Mesenchymal stem cell (in vitro differentiated cells and primary cell): ENCODE results near the gene CHST2.
A peak's percentile ranks its signal among the peaks of the same experiment; 100 is the strongest.

ENCODE experiments used
- DNase-seq: peaks from one replicate; pipeline ENCODE4 v3.0.0-alpha.2; 2013
- H2AFZ ChIP-seq: one replicate; pipeline ENCODE4 v1.6.1; 2013; ENCODE audit warnings: low read depth, mild to moderate bottlenecking, control low read depth, inconsistent platforms, low read length, moderate library complexity
- H2AK5ac ChIP-seq: 2 replicates; pipeline ENCODE4 v1.6.1; 2013; ENCODE audit warnings: low read length, moderate library complexity, mild to moderate bottlenecking, inconsistent platforms; ENCODE audit not compliant: severe bottlenecking
- H2BK120ac ChIP-seq: one replicate; pipeline ENCODE4 v1.6.1; 2013; ENCODE audit warnings: low read depth, mild to moderate bottlenecking, inconsistent platforms, low read length, moderate library complexity
- H2BK12ac ChIP-seq, 2 experiments: one replicate each; pipeline ENCODE4 v1.6.1; 2013; ENCODE audit warnings: inconsistent platforms in 2 of 2, low read length in 2 of 2, mild to moderate bottlenecking in 2 of 2, moderate library complexity in 2 of 2, control low read depth in 1 of 2
- H2BK15ac ChIP-seq: one replicate; pipeline ENCODE4 v1.6.1; 2013; ENCODE audit warnings: mild to moderate bottlenecking, low read depth, inconsistent platforms; ENCODE audit not compliant: poor library complexity, severe bottlenecking
- H2BK5ac ChIP-seq: 2 replicates; pipeline ENCODE4 v1.6.1; 2013; ENCODE audit warnings: low read depth, mild to moderate bottlenecking, low read length, control low read depth, inconsistent platforms; ENCODE audit not compliant: poor library complexity, severe bottlenecking
- H3K14ac ChIP-seq, 2 experiments: one replicate each; pipeline ENCODE4 v1.6.1; 2013; ENCODE audit warnings: inconsistent platforms in 2 of 2, low read length in 2 of 2, control low read depth in 1 of 2, mild to moderate bottlenecking in 1 of 2, moderate library complexity in 1 of 2
- H3K18ac ChIP-seq, 2 experiments: one replicate each; pipeline ENCODE4 v1.6.1; 2013; ENCODE audit warnings: inconsistent platforms in 2 of 2, low read length in 2 of 2, control low read depth in 1 of 2, low read depth in 1 of 2, mild to moderate bottlenecking in 1 of 2
- H3K23ac ChIP-seq, 2 experiments: one replicate each; pipeline ENCODE4 v1.6.1; 2013; ENCODE audit warnings: inconsistent platforms in 2 of 2, low read length in 2 of 2, mild to moderate bottlenecking in 2 of 2, moderate library complexity in 2 of 2, control low read depth in 1 of 2
- H3K27ac ChIP-seq: 2 replicates; pipeline ENCODE4 v1.5.1; 2013; ENCODE audit warnings: mild to moderate bottlenecking, moderate library complexity, low read length, control low read depth, inconsistent platforms; ENCODE audit not compliant: poor library complexity, severe bottlenecking
- H3K27me3 ChIP-seq, 2 experiments: 2 replicates each; pipeline versions ENCODE4 v1.6.1 to v1.7.0; 2013; ENCODE audit warnings: low read length in 2 of 2, mild to moderate bottlenecking in 2 of 2, moderate library complexity in 2 of 2, control low read depth in 1 of 2, inconsistent platforms in 1 of 2; ENCODE audit not compliant: control insufficient read depth in 1 of 2, insufficient read depth in 1 of 2
- H3K36me3 ChIP-seq, 2 experiments: 2 replicates each; pipeline versions ENCODE4 v1.6.1 to v1.7.0; 2013; ENCODE audit warnings: low read length in 2 of 2, control low read depth in 1 of 2, inconsistent platforms in 1 of 2, low read depth in 1 of 2, mild to moderate bottlenecking in 1 of 2; ENCODE audit not compliant: insufficient read depth in 2 of 2, control insufficient read depth in 1 of 2
- H3K4ac ChIP-seq, 2 experiments: one replicate each; pipeline ENCODE4 v1.6.1; 2013; ENCODE audit warnings: inconsistent platforms in 2 of 2, low read length in 2 of 2, mild to moderate bottlenecking in 2 of 2, moderate library complexity in 2 of 2, control low read depth in 1 of 2, low read depth in 1 of 2
- H3K4me1 ChIP-seq: 2 replicates; pipeline ENCODE4 v1.6.1; 2013; ENCODE audit warnings: low read depth, low read length, control low read depth; ENCODE audit not compliant: control insufficient read depth, insufficient read depth
- H3K4me2 ChIP-seq: 2 replicates; pipeline ENCODE4 v1.6.1; 2013; ENCODE audit warnings: low read length, mild to moderate bottlenecking, inconsistent platforms; ENCODE audit not compliant: poor library complexity, severe bottlenecking
- H3K4me3 ChIP-seq, 2 experiments: 2 replicates each; pipeline versions ENCODE4 v1.5.1 to v1.7.0; 2013; ENCODE audit warnings: low read length in 2 of 2, mild to moderate bottlenecking in 2 of 2, control low read depth in 1 of 2, low read depth in 1 of 2; ENCODE audit not compliant: insufficient read depth in 1 of 2
- H3K79me1 ChIP-seq: replicated peaks from 2 replicates; pipeline ENCODE4 v1.6.1; 2013; ENCODE audit warnings: mild to moderate bottlenecking, control low read depth, low read length, inconsistent platforms; ENCODE audit not compliant: poor library complexity, severe bottlenecking
- H3K9ac ChIP-seq: 2 replicates; pipeline ENCODE4 v1.7.0; 2013; ENCODE audit warnings: mild to moderate bottlenecking, low read length, moderate library complexity
- H3K9me3 ChIP-seq: 2 replicates; pipeline ENCODE4 v1.7.0; 2013; ENCODE audit warnings: mild to moderate bottlenecking, low read length; ENCODE audit not compliant: control insufficient read depth
- H4K8ac ChIP-seq: one replicate; pipeline ENCODE4 v1.6.1; 2013; ENCODE audit warnings: inconsistent platforms, mild to moderate bottlenecking, low read length, moderate library complexity
- H4K91ac ChIP-seq: one replicate; pipeline ENCODE4 v1.6.1; 2013; ENCODE audit warnings: mild to moderate bottlenecking, low read length, inconsistent platforms
- WGBS: methylation state at CpG from one replicate; pipeline ENCODE4 v1.1.7; 2013; ENCODE audit warnings: mixed read lengths; 5-methylcytosine and 5-hydroxymethylcytosine counted together

Gene CHST2

DNA sequence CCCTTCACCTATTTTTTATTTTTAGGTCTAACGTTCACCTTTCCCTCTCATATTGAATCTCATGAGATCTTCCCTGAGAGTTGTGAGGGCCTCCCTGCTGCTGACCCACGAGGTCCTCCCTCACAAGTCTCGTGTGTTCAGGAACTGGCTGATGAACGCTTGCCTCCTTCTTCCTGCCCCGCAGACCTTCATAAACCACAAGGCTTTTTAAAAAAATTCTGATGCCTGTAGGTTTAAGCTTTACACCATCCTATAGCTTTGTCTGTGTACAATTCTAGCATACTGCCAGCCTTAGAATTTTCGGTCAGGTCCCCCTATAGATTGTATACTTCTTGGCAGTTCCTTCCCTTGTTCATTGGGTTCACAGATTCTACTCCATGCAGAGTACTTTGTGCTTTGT is 50.5 kb downstream of the CHST2 start:
- no peak overlapping the region for H2AK5ac ChIP-seq
- no peak overlapping the region for H3K4me2 ChIP-seq
- H3K79me1 ChIP-seq = no peaks in the 10 kb centered on the region
- H3K27ac ChIP-seq = no peak overlapping the region
- 72% methylated on average over 5 of the region's 6 CpGs for WGBS
- no peaks in the 10 kb centered on the region for H3K36me3 ChIP-seq
- H4K91ac ChIP-seq = no peak overlapping the region
- H3K4me1 ChIP-seq = peaks cover 3% of the 10 kb centered on the region
- no peak overlapping the region for H3K23ac ChIP-seq
- DNase-seq = no peak
- H3K9me3 ChIP-seq = peaks cover 3% of the 10 kb centered on the region
- no peak overlapping the region for H3K4me3 ChIP-seq
- no peak overlapping the region for H4K8ac ChIP-seq
- no peak overlapping the region for H3K14ac ChIP-seq
- H3K9ac ChIP-seq = no peak overlapping the region
- no peak overlapping the region for H2BK15ac ChIP-seq
- H2BK12ac ChIP-seq = peak overlapping the region; percentile 87 to 99
- peak overlapping the region; percentile 58 for H2BK120ac ChIP-seq
- peak overlapping the region in 1 of 2 experiments; percentile 75 for H3K4ac ChIP-seq
- peak overlapping the region; percentile 56 to 93 for H3K18ac ChIP-seq
- no peaks in the 10 kb centered on the region for H3K27me3 ChIP-seq
- no peak overlapping the region for H2BK5ac ChIP-seq
- H2AFZ ChIP-seq = no peak overlapping the region

DNA sequence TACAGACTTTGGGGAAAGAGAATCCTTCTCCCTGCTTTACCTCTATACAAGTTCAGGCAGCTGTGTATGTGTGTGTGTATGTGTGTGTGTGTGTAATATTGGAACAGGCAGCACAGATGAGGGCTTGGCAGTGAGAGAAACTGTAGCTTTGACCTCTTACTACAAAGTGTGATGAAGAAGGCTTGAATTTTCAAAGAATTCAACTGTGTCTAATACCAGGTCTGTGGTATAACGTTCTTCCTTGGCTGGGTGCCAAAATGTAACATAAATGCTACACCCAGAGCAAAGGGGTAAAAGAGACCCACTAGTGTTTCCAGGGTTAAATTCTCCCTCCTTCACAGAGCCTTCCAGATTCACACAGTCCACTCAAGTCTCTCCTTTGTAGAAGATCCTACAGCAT is 51.1 kb downstream of the CHST2 start:
- no peak overlapping the region for H2BK15ac ChIP-seq
- H2BK5ac ChIP-seq = no peak overlapping the region
- peaks cover 3% of the 10 kb centered on the region for H3K4me1 ChIP-seq
- peak; percentile 62 for DNase-seq
- peak overlapping the region; percentile 38 to 93 for H3K18ac ChIP-seq
- H2AK5ac ChIP-seq = no peak overlapping the region
- no peak overlapping the region for H3K14ac ChIP-seq
- H3K79me1 ChIP-seq = no peaks in the 10 kb centered on the region
- no peaks in the 10 kb centered on the region for H3K36me3 ChIP-seq
- H3K27ac ChIP-seq = peak overlapping the region; percentile 45
- no peaks in the 10 kb centered on the region for H3K27me3 ChIP-seq
- peaks cover 3% of the 10 kb centered on the region for H3K9me3 ChIP-seq
- H4K8ac ChIP-seq = no peak overlapping the region
- H3K4me3 ChIP-seq = no peak overlapping the region
- peak overlapping the region; percentile 48 for H3K9ac ChIP-seq
- H2BK12ac ChIP-seq = peak overlapping the region; percentile 87 to 99
- 0% methylated on average over 1 of the region's 1 CpG for WGBS
- H4K91ac ChIP-seq = no peak overlapping the region
- peak overlapping the region in 1 of 2 experiments; percentile 75 for H3K4ac ChIP-seq
- H2AFZ ChIP-seq = no peak overlapping the region
- peak overlapping the region; percentile 58 for H2BK120ac ChIP-seq
- no peak overlapping the region for H3K23ac ChIP-seq
- no peak overlapping the region for H3K4me2 ChIP-seq

DNA sequence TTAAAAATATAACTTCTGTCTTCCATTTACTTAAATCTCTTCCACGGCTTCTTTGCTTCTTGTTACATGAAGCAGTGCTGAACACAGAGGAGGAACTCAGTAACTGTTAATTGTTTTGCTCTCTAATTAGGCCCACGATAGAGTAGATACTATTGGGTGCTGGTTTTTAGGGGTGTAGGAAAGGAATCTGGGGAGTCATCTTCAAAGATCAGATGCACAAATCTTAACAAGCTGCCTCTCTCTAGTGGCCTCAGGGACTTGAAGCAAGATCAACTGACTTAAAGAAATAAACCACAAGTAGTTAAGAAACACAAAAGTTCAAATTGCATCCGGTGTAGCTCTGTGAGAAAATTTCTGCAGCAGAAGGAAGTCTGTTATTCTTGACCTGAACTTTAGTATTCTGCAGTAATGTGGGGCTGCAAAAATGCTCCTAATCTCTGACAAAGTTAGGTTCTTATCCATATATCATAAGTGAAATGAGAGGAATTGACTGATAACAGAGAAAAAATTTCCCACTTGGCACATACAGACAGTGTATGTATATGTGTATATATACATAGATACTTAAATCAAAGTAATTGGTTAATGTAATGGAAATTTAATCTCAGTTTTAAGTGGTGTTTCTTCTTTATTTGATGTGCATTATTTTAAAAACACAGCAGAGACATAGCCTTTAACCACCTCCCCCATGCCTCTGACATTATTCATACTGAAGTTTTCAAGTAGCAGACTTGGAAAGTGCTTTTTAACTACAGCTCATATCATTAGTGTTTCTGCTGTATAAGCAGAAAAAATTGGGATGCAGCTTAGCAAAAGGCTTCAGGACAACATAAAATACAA is 51.8 kb downstream of the CHST2 start:
- Histone ChIP-seq H3K27me3 (no peaks in the 10 kb centered on the region), H3K9me3 (peaks cover 3% of the 10 kb centered on the region), H3K36me3 (no peaks in the 10 kb centered on the region), H3K79me1 (no peaks in the 10 kb centered on the region), H3K4me3 (no peak overlapping the region), H3K9ac (peak overlapping the region; percentile 48), H3K23ac (no peak overlapping the region), H3K4me1 (peaks cover 3% of the 10 kb centered on the region), H2BK5ac (no peak overlapping the region), H4K91ac (no peak overlapping the region), H3K14ac (no peak overlapping the region), H3K27ac (peak overlapping the region; percentile 45), H3K18ac (peak overlapping the region in 1 of 2 experiments; percentile 52), H2AFZ (no peak overlapping the region), H2BK12ac (no peak overlapping the region), H3K4me2 (no peak overlapping the region), H2BK15ac (no peak overlapping the region), H2BK120ac (no peak overlapping the region), H2AK5ac (no peak overlapping the region), H4K8ac (no peak overlapping the region), H3K4ac (no peak overlapping the region)
- WGBS = 48% methylated on average over 3 of the region's 3 CpGs
- peak; percentile 95 for DNase-seq

DNA sequence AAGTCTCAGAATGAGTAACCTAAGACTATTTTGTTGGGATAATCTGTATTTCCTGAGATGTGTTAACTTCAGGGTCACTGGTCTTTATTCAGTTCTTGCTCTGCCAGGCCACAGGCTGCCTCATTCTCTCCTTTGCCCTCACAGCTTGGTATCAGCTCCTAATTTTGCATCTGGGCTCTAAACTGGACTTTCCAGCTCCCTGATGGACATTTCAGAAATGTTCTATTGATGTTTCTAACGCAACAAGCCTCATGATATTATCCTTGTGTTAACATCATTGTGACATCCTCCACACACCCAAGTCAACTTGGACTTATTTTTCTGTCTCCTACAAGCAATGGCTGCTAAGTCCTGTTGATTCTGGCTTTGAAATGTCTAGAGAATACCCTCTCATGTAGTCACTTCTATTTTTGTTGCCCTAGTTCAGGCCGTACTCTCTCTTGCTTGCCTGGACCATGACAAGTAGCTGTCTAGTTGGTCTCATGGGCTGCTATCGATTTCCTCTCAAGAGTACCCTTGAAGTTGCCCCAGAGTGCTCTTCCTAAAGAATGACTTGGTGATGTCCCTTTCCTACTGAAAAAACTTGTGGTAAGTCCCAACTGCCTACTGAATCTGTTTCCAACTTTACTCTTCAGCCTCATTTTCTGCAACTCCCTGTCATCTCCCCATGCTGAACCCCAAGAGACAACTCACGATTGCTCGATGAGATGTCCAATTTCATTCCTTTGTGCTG is 52.7 kb downstream of the CHST2 start:
- Histone ChIP-seq H2BK12ac (peak overlapping the region in 1 of 2 experiments; percentile 90), H2BK5ac (no peak overlapping the region), H2BK15ac (no peak overlapping the region), H2BK120ac (no peak overlapping the region), H3K9ac (peak overlapping the region; percentile 48), H3K27me3 (no peaks in the 10 kb centered on the region), H2AFZ (no peak overlapping the region), H3K14ac (peak overlapping the region in 1 of 2 experiments; percentile 58), H4K8ac (no peak overlapping the region), H3K18ac (peak overlapping the region; percentile 76 to 85), H3K4ac (peak overlapping the region in 1 of 2 experiments; percentile 42), H3K79me1 (no peaks in the 10 kb centered on the region), H3K23ac (no peak overlapping the region), H3K4me1 (peaks cover 3% of the 10 kb centered on the region), H3K4me3 (no peak overlapping the region), H3K27ac (peak overlapping the region; percentile 38), H3K36me3 (no peaks in the 10 kb centered on the region), H2AK5ac (no peak overlapping the region), H3K4me2 (no peak overlapping the region), H4K91ac (peak overlapping the region; percentile 5), H3K9me3 (peaks cover 3% of the 10 kb centered on the region)
- 88% methylated on average over 5 of the region's 5 CpGs for WGBS
- no peak for DNase-seq
